COR-L47 (cell line): ENCODE results near the gene FRMD4B.
"Not testable (repeated sequence)": the region's sequence is repeated elsewhere in the genome, so short reads cannot be mapped to it uniquely, and the experiment has no call there.

ENCODE experiments used
- DNase-seq: peaks from one replicate; lab custom pipeline; 2025; lab: John Stamatoyannopoulos, UW

FRMD4B gene

GRCh38 chr3:69322512-69322911, 63.4 kb downstream of the FRMD4B start:
- not testable (repeated sequence) for DNase-seq

GRCh38 chr3:69322158-69322509, 63.8 kb downstream of the FRMD4B start:
- DNase-seq: no peak

- DNase-seq: no peak
Measured at GRCh38 chr3:69321301-69322157, 64.4 kb downstream of the FRMD4B start.

GRCh38 chr3:69320871-69321271, 65.0 kb downstream of the FRMD4B start:
- no peak for DNase-seq

- no peak for DNase-seq
Measured at GRCh38 chr3:69319652-69320051, 66.2 kb downstream of the FRMD4B start.

- no peak for DNase-seq
Measured at GRCh38 chr3:69318410-69318809, 67.5 kb downstream of the FRMD4B start.

- no peak for DNase-seq
Measured at GRCh38 chr3:69313251-69313650, 72.6 kb downstream of the FRMD4B start.

GRCh38 chr3:69309814-69310213, 76.1 kb downstream of the FRMD4B start:
- no peak for DNase-seq

- peak; percentile 26 for DNase-seq
Measured at GRCh38 chr3:69306239-69307185, 79.4 kb downstream of the FRMD4B start.

GRCh38 chr3:69305011-69305410, 80.9 kb downstream of the FRMD4B start:
- no peak for DNase-seq

GRCh38 chr3:69304396-69304795, 81.5 kb downstream of the FRMD4B start:
- no peak for DNase-seq

- DNase-seq: no peak
Measured at GRCh38 chr3:69300296-69300695, 85.6 kb downstream of the FRMD4B start.

- no peak for DNase-seq
Measured at GRCh38 chr3:69299344-69299743, 86.5 kb downstream of the FRMD4B start.

GRCh38 chr3:69297501-69297900, 88.4 kb downstream of the FRMD4B start:
- no peak for DNase-seq

- DNase-seq: no peak
Measured at GRCh38 chr3:69296995-69297394, 88.9 kb downstream of the FRMD4B start.

GRCh38 chr3:69294014-69294766, 91.7 kb downstream of the FRMD4B start:
- no peak for DNase-seq

GRCh38 chr3:69292959-69293574, 92.8 kb downstream of the FRMD4B start:
- no peak for DNase-seq

- no peak for DNase-seq
Measured at GRCh38 chr3:69292185-69292584, 93.7 kb downstream of the FRMD4B start.

GRCh38 chr3:69290430-69290829, 95.5 kb downstream of the FRMD4B start:
- DNase-seq: no peak

- no peak for DNase-seq
Measured at GRCh38 chr3:69290006-69290405, 95.9 kb downstream of the FRMD4B start.

- no peak for DNase-seq
Measured at GRCh38 chr3:69288161-69288895, 97.6 kb downstream of the FRMD4B start.
